NCI-H1092 (cell line): Measurements from ENCODE around the gene ZNF778.

ENCODE experiments used
- DNase-seq: peaks from one replicate; lab custom pipeline; 2025; lab: John Stamatoyannopoulos, UW

ZNF778 gene

GRCh38 chr16:89194340-89195311, 22.9 kb upstream of the ZNF778 start:
- DNase-seq, result no peak

- no peak for DNase-seq
These were observed 21.9 kb upstream of the ZNF778 start for GRCh38 chr16:89195521-89196171.

GRCh38 chr16:89197033-89197632, 20.4 kb upstream of the ZNF778 start:
- no peak for DNase-seq

- no peak for DNase-seq
These were observed 19.7 kb upstream of the ZNF778 start for GRCh38 chr16:89197633-89198416.

- DNase-seq, result no peak
These were observed 18.9 kb upstream of the ZNF778 start for GRCh38 chr16:89198417-89199240.

- DNase-seq, result no peak
These were observed 18.0 kb upstream of the ZNF778 start for GRCh38 chr16:89199241-89200123.

GRCh38 chr16:89200124-89200849, 17.2 kb upstream of the ZNF778 start, which contains the start of gene SLC22A31:
Gene SLC22A31, minus strand, starts transcription at chr16:89200537. Its CDS starts 36 bp downstream, at chr16:89200501.
- no peak for DNase-seq

- no peak for DNase-seq
These were observed 16.6 kb upstream of the ZNF778 start for GRCh38 chr16:89200850-89201411.

- no peak for DNase-seq
These were observed 15.8 kb upstream of the ZNF778 start for GRCh38 chr16:89201439-89202377.

GRCh38 chr16:89202422-89203215, 14.9 kb upstream of the ZNF778 start:
- no peak for DNase-seq

- DNase-seq, result no peak
These were observed 9.5 kb upstream of the ZNF778 start for GRCh38 chr16:89207993-89208392.

- DNase-seq, result no peak
These were observed 7.9 kb upstream of the ZNF778 start for GRCh38 chr16:89209522-89210044.

GRCh38 chr16:89210165-89210903, 7.2 kb upstream of the ZNF778 start:
- DNase-seq, result no peak

GRCh38 chr16:89210904-89211515, 6.5 kb upstream of the ZNF778 start:
- DNase-seq, result no peak

- peak; percentile 69 for DNase-seq
These were observed 977 bp upstream of the ZNF778 start for GRCh38 chr16:89216315-89217137.
